PC-9 (cell line): ENCODE data around the gene SIM2.

Experiments
- EZH2 ChIP-seq: fragments of 200-600 bp; sonication (generic); IDR thresholded peaks from 2 replicates; pipeline ENCODE4 v1.8.0; 2017; ENCODE audit warnings: antibody characterized with exemption, low read depth
- TF ChIP-seq, protein P1 (sequence below): fragments of 200-600 bp; sonication (generic); conservative IDR thresholded peaks from 2 replicates; pipeline ENCODE4 v1.6.1; 2017; ENCODE audit warnings: mixed run types, antibody characterized with exemption, mild to moderate bottlenecking, moderate library complexity

DNA sequence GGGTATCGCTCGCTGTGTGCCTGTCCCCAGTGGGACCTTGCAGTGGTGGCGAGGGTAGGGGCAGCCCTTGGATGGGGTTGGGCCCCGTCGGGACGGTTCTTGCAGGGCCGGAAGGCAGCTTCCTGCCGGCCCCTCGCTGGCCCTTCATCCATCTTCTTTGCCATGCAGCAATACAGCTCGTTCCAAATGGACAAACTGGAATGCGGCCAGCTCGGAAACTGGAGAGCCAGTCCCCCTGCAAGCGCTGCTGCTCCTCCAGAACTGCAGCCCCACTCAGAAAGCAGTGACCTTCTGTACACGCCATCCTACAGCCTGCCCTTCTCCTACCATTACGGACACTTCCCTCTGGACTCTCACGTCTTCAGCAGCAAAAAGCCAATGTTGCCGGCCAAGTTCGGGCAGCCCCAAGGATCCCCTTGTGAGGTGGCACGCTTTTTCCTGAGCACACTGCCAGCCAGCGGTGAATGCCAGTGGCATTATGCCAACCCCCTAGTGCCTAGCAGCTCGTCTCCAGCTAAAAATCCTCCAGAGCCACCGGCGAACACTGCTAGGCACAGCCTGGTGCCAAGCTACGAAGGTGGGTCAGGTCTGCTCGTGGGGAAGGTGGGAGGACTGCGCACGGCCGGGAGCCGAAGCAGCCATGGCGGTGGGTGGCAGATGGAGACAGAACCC is 45.8 kb downstream of the SIM2 start:
- TF ChIP-seq, protein P1, sequence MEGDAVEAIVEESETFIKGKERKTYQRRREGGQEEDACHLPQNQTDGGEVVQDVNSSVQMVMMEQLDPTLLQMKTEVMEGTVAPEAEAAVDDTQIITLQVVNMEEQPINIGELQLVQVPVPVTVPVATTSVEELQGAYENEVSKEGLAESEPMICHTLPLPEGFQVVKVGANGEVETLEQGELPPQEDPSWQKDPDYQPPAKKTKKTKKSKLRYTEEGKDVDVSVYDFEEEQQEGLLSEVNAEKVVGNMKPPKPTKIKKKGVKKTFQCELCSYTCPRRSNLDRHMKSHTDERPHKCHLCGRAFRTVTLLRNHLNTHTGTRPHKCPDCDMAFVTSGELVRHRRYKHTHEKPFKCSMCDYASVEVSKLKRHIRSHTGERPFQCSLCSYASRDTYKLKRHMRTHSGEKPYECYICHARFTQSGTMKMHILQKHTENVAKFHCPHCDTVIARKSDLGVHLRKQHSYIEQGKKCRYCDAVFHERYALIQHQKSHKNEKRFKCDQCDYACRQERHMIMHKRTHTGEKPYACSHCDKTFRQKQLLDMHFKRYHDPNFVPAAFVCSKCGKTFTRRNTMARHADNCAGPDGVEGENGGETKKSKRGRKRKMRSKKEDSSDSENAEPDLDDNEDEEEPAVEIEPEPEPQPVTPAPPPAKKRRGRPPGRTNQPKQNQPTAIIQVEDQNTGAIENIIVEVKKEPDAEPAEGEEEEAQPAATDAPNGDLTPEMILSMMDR = no peak
- TF ChIP-seq EZH2 = no peak
